ENCODE results near the gene FHOD3. TPM values are rescaled to one million over a fixed set of nuclear protein-coding genes. Genes with fewer than 3 reads are reported as not detected.

Gene FHOD3
- total RNA-seq, 1 experiment from 2014 or later: 0.34 TPM

GRCh38 chr18:36737316-36737715, 439.8 kb downstream of the FHOD3 start:
- no peak for DNase-seq (ENCODE audit: low spot score)
- intact Hi-C loops (cut with micrococcal nuclease; ENCODE audit: unreplicated experiment): no loop called here
- no TSS peak for BruUV-seq (replicated peaks)
- POLR2A ChIA-PET (ENCODE audit: low non-redundant PET): no interaction called here
- no peaks in the 10 kb centered on the region for H3K9me3 ChIP-seq (ENCODE audit: low read depth, low read length, poor library complexity, severe bottlenecking)
- no peak overlapping the region for H3K27ac ChIP-seq (ENCODE audit: low read depth, low read length, poor library complexity, severe bottlenecking)
- no peak overlapping the region for H3K4me3 ChIP-seq (ENCODE audit: low read depth, low read length, poor library complexity, severe bottlenecking)
- no peak for TF ChIP-seq EZH2 (IDR thresholded peaks at IDR 0.05; ENCODE audit: borderline replicate concordance, low read depth, low read length, poor library complexity, severe bottlenecking)
- TF ChIP-seq, protein P1, sequence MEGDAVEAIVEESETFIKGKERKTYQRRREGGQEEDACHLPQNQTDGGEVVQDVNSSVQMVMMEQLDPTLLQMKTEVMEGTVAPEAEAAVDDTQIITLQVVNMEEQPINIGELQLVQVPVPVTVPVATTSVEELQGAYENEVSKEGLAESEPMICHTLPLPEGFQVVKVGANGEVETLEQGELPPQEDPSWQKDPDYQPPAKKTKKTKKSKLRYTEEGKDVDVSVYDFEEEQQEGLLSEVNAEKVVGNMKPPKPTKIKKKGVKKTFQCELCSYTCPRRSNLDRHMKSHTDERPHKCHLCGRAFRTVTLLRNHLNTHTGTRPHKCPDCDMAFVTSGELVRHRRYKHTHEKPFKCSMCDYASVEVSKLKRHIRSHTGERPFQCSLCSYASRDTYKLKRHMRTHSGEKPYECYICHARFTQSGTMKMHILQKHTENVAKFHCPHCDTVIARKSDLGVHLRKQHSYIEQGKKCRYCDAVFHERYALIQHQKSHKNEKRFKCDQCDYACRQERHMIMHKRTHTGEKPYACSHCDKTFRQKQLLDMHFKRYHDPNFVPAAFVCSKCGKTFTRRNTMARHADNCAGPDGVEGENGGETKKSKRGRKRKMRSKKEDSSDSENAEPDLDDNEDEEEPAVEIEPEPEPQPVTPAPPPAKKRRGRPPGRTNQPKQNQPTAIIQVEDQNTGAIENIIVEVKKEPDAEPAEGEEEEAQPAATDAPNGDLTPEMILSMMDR (conservative IDR thresholded peaks at IDR 0.05; ENCODE audit: low read depth, low read length): no peak
- no peaks in the 10 kb centered on the region for H3K36me3 ChIP-seq (ENCODE audit: insufficient read depth, low read length, poor library complexity, severe bottlenecking)
- CTCF ChIA-PET: no interaction called here
- no peaks in the 10 kb centered on the region for H3K27me3 ChIP-seq (replicated peaks; ENCODE audit: insufficient read depth, low read depth, low read length, poor library complexity)
- H3K4me1 ChIP-seq (ENCODE audit: insufficient read depth, low read length, poor library complexity, severe bottlenecking): no peaks in the 10 kb centered on the region

DNA sequence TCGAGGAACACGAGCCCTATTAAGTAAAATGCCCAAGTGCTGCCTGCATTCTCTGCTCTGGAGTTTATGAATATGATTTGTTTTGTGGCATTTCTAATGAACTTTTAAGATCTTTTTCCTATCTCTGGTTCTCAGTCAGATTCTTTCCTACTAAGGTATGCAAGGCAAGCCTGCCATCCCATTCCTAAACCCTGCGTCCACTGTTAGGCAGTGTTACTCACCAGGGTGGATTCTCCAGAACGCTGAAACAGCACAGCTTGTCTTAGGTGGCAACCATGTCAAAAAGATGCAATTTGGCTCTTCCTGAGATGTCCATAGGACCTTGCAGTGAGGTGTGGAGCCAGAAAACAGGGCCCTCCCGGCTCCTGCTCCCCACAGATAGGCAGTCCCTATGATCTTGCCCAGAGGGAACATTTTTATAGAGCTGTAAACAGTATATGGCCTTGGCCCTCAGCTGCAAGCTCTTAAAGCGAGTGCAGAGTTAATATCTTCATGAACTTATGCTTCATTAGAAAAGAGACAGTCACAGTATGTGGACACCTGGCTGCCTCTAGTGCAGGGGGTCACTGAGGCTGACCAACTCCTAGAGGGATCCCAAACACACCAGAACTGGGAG, 446.9 kb downstream of the FHOD3 start:
- CTCF ChIA-PET: no interaction called here

GRCh38 chr18:36745219-36745975, 447.9 kb downstream of the FHOD3 start:
- CTCF ChIA-PET: no interaction called here
- BruUV-seq (replicated peaks): no TSS peak
- no peak for DNase-seq (ENCODE audit: low spot score)
- H3K27me3 ChIP-seq (replicated peaks; ENCODE audit: insufficient read depth, low read depth, low read length, poor library complexity): no peaks in the 10 kb centered on the region
- no peaks in the 10 kb centered on the region for H3K36me3 ChIP-seq (ENCODE audit: insufficient read depth, low read length, poor library complexity, severe bottlenecking)
- TF ChIP-seq EZH2 (IDR thresholded peaks at IDR 0.05; ENCODE audit: borderline replicate concordance, low read depth, low read length, poor library complexity, severe bottlenecking): no peak
- TF ChIP-seq, protein P1 (conservative IDR thresholded peaks at IDR 0.05; ENCODE audit: low read depth, low read length): no peak
- no peak overlapping the region for H3K27ac ChIP-seq (ENCODE audit: low read depth, low read length, poor library complexity, severe bottlenecking)
- no peak overlapping the region for H3K4me3 ChIP-seq (ENCODE audit: low read depth, low read length, poor library complexity, severe bottlenecking)
- H3K9me3 ChIP-seq (ENCODE audit: low read depth, low read length, poor library complexity, severe bottlenecking): no peaks in the 10 kb centered on the region
- intact Hi-C loops (cut with micrococcal nuclease; ENCODE audit: unreplicated experiment): no loop called here
- POLR2A ChIA-PET (ENCODE audit: low non-redundant PET): no interaction called here
- no peaks in the 10 kb centered on the region for H3K4me1 ChIP-seq (ENCODE audit: insufficient read depth, low read length, poor library complexity, severe bottlenecking)

More for the DNA sequence above, 446.9 kb downstream of the FHOD3 start:
- intact Hi-C loops (cut with micrococcal nuclease; ENCODE audit: unreplicated experiment): no loop called here
- Histone ChIP-seq H3K27me3 (replicated peaks; ENCODE audit: insufficient read depth, low read depth, low read length, poor library complexity) (no peaks in the 10 kb centered on the region), H3K36me3 (ENCODE audit: insufficient read depth, low read length, poor library complexity, severe bottlenecking) (no peaks in the 10 kb centered on the region), H3K4me1 (ENCODE audit: insufficient read depth, low read length, poor library complexity, severe bottlenecking) (no peaks in the 10 kb centered on the region), H3K4me3 (ENCODE audit: low read depth, low read length, poor library complexity, severe bottlenecking) (no peak overlapping the region), H3K27ac (ENCODE audit: low read depth, low read length, poor library complexity, severe bottlenecking) (no peak overlapping the region), H3K9me3 (ENCODE audit: low read depth, low read length, poor library complexity, severe bottlenecking) (no peaks in the 10 kb centered on the region)
- POLR2A ChIA-PET (ENCODE audit: low non-redundant PET): no interaction called here
- TF ChIP-seq, protein P1 (conservative IDR thresholded peaks at IDR 0.05; ENCODE audit: low read depth, low read length): no peak
- no peak for TF ChIP-seq EZH2 (IDR thresholded peaks at IDR 0.05; ENCODE audit: borderline replicate concordance, low read depth, low read length, poor library complexity, severe bottlenecking)
- no peak for DNase-seq (ENCODE audit: low spot score)
- BruUV-seq (replicated peaks): no TSS peak

All from A673 (cell line).